ENCODE data around the gene CSNK1A1.
A peak's percentile ranks its signal among the peaks of the same experiment; 100 is the strongest.
"Not testable (repeated sequence)": the region's sequence is repeated elsewhere in the genome, so short reads cannot be mapped to it uniquely, and the experiment has no call there.

Gene CSNK1A1

DNA sequence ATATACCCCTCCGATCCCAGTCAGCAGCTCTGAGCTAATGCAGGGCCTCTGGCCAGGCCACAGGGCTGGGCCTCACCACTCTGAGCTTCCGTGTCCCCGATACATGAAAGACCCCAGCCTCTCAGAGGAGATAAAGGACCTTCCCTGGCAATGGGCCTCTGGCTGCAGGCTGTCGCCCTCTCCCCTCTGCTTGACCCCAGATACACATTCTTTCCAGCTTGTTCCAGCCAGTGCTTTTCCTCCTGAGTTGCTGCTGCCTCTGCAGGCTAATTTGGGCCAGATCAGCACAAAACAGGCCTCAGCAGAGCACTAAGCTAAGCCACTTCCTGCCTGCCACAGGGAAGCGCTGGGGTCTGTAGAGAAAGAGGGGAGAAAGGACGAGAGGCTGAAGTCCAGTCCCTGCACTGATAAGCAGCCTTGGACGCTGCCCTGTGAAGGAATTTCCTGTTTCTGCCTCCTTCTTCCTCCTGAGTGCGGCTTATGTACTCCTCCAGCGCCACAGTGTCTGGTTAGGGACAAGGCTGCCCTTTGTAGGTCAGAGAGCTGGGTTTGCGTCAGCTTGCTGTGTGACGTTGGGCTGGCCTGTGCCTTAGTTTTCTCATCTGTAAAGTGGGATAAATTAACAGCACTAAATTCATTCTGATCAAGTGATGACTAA, 99.1 kb downstream of the CSNK1A1 start:
- DNase-seq (ENCODE audit: low read depth, low spot score) = no peak
- ChIA-PET CTCF (interaction anchor here (1.1 to 26.2 kb wide), 7 partner anchors 10 to 113 kb away, joined by 3 to 678 read pairs (median 4); partner anchors contain the start of gene CSNK1A1), POLR2A (interaction anchor here (0.6 to 1.3 kb wide), 3 partner anchors 18 to 98 kb away, joined by 3 to 6 read pairs (median 3); no protein-coding TSS in a partner anchor)
- TF ChIP-seq, protein P1, sequence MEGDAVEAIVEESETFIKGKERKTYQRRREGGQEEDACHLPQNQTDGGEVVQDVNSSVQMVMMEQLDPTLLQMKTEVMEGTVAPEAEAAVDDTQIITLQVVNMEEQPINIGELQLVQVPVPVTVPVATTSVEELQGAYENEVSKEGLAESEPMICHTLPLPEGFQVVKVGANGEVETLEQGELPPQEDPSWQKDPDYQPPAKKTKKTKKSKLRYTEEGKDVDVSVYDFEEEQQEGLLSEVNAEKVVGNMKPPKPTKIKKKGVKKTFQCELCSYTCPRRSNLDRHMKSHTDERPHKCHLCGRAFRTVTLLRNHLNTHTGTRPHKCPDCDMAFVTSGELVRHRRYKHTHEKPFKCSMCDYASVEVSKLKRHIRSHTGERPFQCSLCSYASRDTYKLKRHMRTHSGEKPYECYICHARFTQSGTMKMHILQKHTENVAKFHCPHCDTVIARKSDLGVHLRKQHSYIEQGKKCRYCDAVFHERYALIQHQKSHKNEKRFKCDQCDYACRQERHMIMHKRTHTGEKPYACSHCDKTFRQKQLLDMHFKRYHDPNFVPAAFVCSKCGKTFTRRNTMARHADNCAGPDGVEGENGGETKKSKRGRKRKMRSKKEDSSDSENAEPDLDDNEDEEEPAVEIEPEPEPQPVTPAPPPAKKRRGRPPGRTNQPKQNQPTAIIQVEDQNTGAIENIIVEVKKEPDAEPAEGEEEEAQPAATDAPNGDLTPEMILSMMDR (IDR thresholded peaks at IDR 0.05; ENCODE audit: insufficient read depth, low read length, missing control alignments) = no peak
- H3K4me3 ChIP-seq (ENCODE audit: low read depth, low read length) = no peak overlapping the region

DNA sequence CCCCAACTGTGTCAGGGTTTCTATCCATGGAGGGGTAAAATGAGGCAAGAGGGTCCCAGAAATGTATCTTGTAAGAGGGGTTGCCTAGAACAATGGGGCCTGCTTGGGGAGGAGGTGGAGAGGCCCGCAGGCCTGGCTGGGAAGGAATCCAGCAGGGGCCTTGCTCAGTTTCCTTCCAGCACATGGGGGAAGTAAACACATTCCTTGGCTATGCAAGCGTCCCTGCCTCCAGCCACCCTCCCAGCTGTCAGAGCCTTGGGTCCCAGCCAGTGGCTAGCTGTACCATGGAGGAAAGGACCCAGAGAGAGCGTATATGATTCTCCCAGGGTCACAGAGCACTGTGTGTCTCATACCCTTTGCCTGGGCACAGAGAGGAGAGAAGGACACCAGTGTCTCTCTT, 101.0 kb downstream of the CSNK1A1 start:
- TF ChIP-seq, protein P1 (IDR thresholded peaks at IDR 0.05; ENCODE audit: insufficient read depth, low read length, missing control alignments) = no peak
- ChIA-PET POLR2A (no interaction called here), CTCF (interaction anchor here (0.7 to 26.2 kb wide), 4 partner anchors 9 to 115 kb away, joined by 3 to 678 read pairs (median 28); partner anchors contain the start of gene CSNK1A1)
- no peak overlapping the region for H3K4me3 ChIP-seq (ENCODE audit: low read depth, low read length)
- DNase-seq (ENCODE audit: low read depth, low spot score) = no peak

DNA sequence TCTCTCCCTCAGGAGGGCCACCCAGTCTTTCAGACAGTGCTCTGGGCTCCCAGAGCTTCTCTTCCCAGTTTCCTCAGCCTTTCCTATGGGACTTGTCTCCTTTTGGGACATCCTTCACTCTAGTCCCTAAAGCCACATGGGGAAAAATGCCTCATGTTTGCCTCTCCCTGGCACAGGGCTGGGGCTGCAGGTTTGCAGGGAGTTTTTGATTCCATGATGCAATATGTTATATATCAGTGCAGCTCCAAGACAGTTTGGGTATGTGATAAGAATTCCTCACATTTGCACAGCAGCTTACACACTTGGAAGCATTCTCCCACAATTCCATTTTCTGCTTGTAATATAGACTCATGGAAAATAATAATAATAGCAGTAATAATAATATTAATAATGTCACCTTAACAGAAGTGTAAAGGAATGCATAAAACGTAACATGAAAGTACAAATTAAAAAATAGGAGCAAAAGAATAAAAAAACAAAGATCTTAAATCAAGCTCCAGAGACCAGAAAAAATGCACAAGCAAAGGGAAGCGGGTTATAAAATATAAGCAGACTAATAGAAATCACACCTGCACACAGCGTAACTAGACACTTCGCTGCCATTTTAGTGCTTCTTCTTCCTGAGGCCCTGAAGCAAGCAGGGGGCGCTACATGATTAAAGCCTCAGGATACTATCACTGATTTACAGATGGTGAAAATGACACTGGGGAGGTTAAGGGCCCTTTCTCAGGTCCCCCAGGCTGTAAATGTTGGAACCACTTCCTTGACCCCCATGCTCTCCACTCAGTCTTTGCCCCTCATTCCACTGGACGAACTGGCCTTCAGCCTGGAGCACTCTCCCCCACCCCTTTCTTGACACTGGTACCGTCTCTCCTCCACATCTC, 102.2 kb downstream of the CSNK1A1 start:
- TF ChIP-seq, protein P1 (IDR thresholded peaks at IDR 0.05; ENCODE audit: insufficient read depth, low read length, missing control alignments) = peak; percentile 44
- CTCF ChIA-PET = interaction anchor here (0.6 to 26.2 kb wide), 17 partner anchors 8 to 169 kb away, joined by 3 to 678 read pairs (median 4); partner anchors contain the start of gene CSNK1A1
- no peak overlapping the region for H3K4me3 ChIP-seq (ENCODE audit: low read depth, low read length)
- no peak for DNase-seq (ENCODE audit: low read depth, low spot score)
- POLR2A ChIA-PET = no interaction called here

DNA sequence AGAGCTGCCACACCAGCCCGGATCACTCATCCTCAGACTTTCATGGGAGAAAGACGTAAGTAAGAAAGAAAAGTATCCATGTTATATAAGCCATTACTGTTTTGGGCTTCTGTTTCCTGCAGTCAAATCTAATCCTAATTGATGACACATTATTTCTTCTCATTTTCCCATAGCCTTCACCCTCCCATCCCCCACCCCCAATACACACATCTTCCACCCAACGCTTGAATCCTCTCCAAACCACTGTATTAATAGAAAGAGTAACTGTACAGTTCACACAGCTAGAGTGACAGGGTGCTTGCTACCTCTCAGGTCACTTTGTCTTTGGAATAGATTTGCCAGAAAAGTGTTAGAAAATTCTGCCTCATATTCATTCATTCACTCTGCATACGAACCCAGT, 102.8 kb downstream of the CSNK1A1 start:
- no peak for DNase-seq (ENCODE audit: low read depth, low spot score)
- POLR2A ChIA-PET = no interaction called here
- H3K4me3 ChIP-seq (ENCODE audit: low read depth, low read length) = no peak overlapping the region
- CTCF ChIA-PET = interaction anchor here (0.6 to 26.2 kb wide), 17 partner anchors 10 to 170 kb away, joined by 3 to 678 read pairs (median 4); partner anchors contain the start of gene CSNK1A1
- TF ChIP-seq, protein P1 (IDR thresholded peaks at IDR 0.05; ENCODE audit: insufficient read depth, low read length, missing control alignments) = no peak

DNA sequence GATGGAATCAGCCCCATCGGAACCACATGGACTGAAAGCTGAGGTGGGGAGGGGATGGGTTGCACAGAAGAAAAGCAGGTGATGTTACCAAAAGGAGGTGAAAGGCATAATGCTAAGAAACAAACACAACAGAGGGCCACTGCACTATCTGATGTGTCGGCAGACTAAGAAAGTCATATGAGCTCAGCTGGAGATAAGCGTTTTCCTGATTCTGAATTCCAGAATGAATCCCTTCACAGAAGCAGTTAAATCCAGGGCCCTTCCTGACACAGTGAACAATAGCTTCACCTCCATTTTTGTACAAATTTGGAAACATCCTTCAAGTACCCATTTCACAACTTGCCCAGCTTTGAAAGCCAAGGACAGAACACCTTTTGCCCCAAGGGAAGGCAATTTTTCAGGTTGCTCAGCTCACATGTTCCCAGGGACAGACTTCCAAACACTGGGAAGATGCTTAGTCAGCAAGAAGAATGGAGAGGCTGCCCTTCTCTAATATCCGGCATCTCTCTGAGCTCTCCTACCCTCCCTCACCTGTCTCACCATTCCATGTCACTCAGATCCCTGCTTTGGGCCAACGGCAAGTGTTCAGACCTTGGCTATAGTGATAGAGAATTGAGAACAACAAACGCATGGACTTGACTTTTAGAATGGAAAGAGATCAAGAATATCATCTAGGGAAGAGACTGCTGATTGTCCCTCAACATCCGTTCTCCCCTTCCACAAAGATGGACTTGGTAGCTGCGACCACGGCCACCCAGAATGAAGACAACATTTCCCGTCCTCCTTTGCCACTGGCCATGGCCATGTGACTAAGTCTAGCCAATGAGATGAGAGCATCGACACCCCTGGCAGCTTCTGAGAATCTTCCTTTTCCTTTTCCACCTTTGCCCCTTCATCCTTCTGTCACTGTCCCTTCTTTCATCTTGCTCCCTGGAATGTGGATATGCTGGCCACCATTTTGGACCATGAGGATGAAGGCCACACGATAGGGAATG, 103.6 kb downstream of the CSNK1A1 start:
- no peak overlapping the region for H3K4me3 ChIP-seq (ENCODE audit: low read depth, low read length)
- ChIA-PET CTCF (interaction anchor here (0.7 to 26.2 kb wide), 15 partner anchors 9 to 171 kb away, joined by 3 to 678 read pairs (median 4); partner anchors contain the start of gene CSNK1A1), POLR2A (interaction anchor here (2.3 to 3.3 kb wide), 2 partner anchors 103 to 115 kb away, joined by 18 to 19 read pairs; partner anchors contain the start of gene CSNK1A1)
- TF ChIP-seq, protein P1 (IDR thresholded peaks at IDR 0.05; ENCODE audit: insufficient read depth, low read length, missing control alignments) = no peak
- DNase-seq (ENCODE audit: low read depth, low spot score) = no peak

DNA sequence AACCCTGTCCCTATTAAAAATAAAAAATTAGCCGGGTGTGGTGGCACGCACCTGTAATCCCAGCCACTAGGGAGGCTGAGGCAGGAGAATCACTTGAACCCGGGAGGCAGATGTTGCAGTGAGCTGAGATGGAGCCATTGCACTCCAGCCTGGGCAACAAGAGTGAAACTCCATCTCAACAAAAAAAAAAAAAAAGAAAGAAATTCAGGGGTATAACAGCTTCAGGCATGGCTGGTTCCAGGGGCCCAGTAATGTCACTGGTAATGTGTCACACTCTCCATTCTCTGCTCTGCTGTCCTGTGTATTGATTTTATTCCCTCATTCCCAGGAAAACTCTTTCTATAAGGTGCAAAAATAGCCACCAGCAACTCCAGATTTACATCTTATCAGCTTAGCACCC, 104.4 kb downstream of the CSNK1A1 start:
- H3K4me3 ChIP-seq (ENCODE audit: low read depth, low read length); DNase-seq (ENCODE audit: low read depth, low spot score): not testable (repeated sequence)
- CTCF ChIA-PET = interaction anchor here (1.3 to 26.2 kb wide), 8 partner anchors 12 to 171 kb away, joined by 3 to 678 read pairs (median 35); partner anchors contain the start of gene CSNK1A1
- POLR2A ChIA-PET = interaction anchor here (1.6 to 3.3 kb wide), 4 partner anchors 40 to 116 kb away, joined by 6 to 21 read pairs (median 18); partner anchors contain the start of gene CSNK1A1

Data from AG04449 (cell line).